ENCODE measurements around the gene PGM1.

The PGM1 gene

GRCh38 chr1:63679076-63679475 is 85.9 kb downstream of the PGM1 start:
- in situ Hi-C loops (cut with HindIII; ENCODE audit: low pct_ligation_motif_present, low pct_unique_long_range_greater_than_20kb, low sequenced_read_pairs): no loop called here
- no peak for DNase-seq

DNA sequence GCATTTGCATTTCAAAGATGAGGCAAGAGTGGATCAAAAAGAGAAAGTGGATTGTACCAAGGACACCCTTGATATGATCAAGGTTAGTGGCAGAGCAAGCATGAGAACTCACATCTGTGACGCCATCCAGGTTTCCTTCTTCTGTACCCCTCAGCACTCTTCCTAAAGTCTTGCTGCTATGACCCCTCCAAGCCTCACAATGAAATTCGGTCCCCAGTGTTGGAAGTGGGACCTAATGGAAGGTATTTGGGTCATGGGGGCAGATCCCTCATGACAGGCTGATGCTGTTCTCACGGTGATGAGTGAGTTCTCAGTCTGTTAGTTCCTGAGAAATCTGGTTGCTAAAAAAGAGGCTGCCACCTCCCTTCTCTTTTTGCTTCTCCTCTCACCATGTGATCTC is 86.4 kb downstream of the PGM1 start:
- in situ Hi-C loops (cut with HindIII; ENCODE audit: low pct_ligation_motif_present, low pct_unique_long_range_greater_than_20kb, low sequenced_read_pairs): no loop called here
- no peak for DNase-seq

- in situ Hi-C loops (cut with HindIII; ENCODE audit: low pct_ligation_motif_present, low pct_unique_long_range_greater_than_20kb, low sequenced_read_pairs): no loop called here
- no peak for DNase-seq
Observed at GRCh38 chr1:63682936-63683335, 89.7 kb downstream of the PGM1 start.

DNA sequence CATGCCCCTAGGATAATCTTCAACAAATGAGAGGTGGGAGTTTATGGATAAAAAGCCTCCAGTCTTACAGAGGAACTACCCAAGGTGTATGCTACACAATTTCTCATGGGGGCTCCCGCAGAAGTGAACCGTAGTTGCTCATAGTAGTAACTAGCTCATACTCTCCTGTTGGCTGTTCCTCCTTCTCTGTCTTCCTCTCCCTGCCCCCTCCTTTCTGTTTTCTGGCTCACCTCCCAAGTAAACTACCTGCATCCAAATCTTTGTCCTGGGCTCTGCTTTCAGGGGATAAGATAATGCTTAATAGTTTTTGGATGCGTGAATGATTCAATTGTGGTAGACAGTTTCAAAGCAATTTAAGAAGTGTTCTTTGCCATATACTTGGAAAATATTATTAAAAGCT is 90.5 kb downstream of the PGM1 start:
- in situ Hi-C loops (cut with HindIII; ENCODE audit: low pct_ligation_motif_present, low pct_unique_long_range_greater_than_20kb, low sequenced_read_pairs): no loop called here
- no peak for DNase-seq

GRCh38 chr1:63686696-63687095 is 93.5 kb downstream of the PGM1 start:
- in situ Hi-C loops (cut with HindIII; ENCODE audit: low pct_ligation_motif_present, low pct_unique_long_range_greater_than_20kb, low sequenced_read_pairs): no loop called here

DNA sequence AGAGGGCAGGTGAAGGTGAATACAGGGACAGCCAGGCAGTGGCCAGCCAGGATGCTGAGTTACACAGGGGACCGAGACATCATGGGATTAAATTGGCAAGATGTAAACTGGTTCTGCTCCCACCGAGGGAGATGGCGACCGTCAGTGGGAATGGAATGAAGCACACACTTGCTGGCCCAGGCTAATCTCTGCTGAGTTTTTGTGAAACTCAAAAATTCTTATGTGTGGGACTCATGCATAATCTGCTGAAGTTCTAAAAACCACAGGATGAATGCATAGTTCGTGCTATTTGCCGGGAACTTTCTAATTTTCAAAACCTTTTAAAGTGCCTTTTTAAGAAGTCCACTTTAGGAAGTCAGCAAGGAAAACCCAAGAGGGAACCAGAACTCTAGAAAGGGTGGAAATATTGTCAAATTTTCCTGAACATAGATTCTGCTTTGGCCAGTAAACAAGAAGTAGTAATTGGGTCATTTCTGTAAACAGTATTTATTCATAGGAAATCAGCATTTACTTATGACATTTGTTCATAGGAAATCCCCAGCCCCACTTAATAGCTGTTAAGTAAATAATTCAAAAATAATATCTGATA is 95.2 kb downstream of the PGM1 start:
- in situ Hi-C loops (cut with HindIII; ENCODE audit: low pct_ligation_motif_present, low pct_unique_long_range_greater_than_20kb, low sequenced_read_pairs): no loop called here
- no peak for DNase-seq

More at GRCh38 chr1:63686696-63687095, 93.5 kb downstream of the PGM1 start:
- no peak for DNase-seq

GRCh38 chr1:63690966-63691700 is 97.9 kb downstream of the PGM1 start:
- in situ Hi-C loops (cut with HindIII; ENCODE audit: low pct_ligation_motif_present, low pct_unique_long_range_greater_than_20kb, low sequenced_read_pairs): no loop called here
- DNase-seq: no peak

DNA sequence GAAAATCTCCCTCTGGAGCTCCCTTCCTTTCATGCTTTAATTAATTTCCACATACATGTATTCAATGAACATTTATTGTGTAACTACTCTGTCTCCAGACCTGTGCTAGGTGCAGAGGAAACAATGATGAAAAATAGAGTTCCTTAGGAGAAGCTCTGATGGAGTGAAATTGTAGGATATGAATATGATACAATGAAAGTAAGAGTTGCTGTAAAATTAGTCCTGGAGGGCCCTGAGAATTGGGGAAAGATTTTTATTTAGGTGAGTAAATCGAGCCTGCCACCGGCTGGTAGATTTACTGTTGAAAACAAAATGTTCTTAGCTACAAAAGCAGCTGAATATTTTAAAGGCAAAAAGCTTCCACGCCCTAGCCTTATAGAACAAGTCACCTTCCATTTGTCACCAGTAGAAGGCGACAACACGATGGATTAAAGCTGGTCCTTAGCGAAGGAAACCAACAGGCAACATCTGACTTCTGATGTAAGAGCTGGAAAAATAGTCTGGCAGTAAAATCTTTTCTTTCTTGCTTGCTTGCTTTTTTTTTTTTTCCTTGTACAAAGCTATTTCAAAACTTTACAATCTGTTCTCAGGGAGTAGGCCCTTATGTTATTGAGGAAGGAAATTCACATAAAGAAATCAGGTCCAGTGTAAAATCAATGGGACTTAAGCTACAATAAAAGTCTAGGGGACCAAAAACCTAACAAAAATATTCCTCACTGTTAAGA is 98.7 kb downstream of the PGM1 start:
- in situ Hi-C loops (cut with HindIII; ENCODE audit: low pct_ligation_motif_present, low pct_unique_long_range_greater_than_20kb, low sequenced_read_pairs): no loop called here
- DNase-seq: peak; percentile 82

DNA sequence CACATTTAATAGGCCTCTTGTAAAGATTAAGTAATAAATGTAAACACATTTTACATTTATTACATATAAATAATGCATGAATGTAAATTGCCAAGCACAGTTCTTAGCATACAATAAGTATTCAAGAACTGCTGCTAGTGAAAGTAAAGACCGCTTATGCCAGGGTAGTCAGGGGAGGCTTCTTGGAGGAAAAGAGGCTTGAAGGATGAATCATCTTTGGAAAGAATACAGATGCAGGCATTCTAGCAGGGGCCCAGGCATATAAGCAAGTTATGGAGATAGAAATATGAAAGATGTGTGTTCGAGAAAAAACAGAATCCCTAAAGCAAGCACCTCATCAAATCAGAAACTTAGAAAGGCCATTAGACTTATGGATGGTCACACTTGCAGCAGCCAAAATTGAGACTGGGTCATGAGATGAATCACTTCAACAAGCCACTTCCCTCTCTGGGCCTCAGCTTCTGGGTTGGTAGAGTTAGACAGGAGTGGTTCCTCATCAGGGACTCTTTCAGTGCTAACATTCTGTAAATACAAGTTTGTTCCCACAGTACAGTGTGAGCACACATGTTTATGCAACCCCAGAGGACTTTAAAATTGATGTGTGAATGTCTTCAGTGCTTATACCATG is 100.8 kb downstream of the PGM1 start:
- in situ Hi-C loops (cut with HindIII; ENCODE audit: low pct_ligation_motif_present, low pct_unique_long_range_greater_than_20kb, low sequenced_read_pairs): no loop called here

DNA sequence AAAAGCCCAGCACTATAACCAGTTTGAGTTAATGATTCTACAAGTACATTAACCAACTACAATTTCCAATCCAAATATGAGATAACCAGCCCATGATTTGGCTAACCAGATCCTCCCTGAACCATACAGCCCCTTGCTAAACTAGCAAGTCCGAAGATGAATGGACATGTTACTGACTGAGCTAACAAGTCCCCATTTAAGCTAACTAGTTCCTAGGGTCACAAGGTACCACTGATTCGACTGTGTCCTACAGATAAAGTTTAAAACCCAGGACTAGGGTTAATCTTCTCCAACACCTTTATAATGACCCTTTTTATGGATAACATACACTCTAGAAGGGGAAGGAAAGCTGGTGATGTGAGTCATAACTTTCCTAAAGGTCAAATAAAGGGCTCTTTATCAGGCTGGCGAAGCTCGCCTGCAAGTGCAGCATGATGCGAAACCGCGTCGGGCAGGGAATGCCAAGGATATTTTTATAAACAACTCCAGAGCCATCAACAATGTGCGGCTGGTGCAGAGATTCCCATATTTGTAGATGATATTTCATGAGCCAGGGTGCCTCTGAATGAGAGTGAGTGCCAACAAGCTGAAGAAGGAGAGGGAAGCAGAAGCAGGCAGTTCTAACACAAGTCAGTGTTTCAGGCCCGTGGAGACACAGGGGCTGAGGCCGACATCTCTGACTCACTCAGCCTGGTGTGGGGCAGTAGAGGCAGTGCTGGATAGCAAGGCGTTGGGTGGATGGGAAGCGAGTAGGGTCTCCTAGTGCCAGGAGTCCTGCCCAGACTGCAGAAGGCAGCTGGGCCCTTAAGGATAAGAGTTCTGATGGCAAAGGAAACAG is 105.0 kb downstream of the PGM1 start:
- DNase-seq: no peak

More for the DNA sequence above, 100.8 kb downstream of the PGM1 start:
- no peak for DNase-seq

GRCh38 chr1:63701187-63701586 is 108.0 kb downstream of the PGM1 start:
- in situ Hi-C loops (cut with HindIII; ENCODE audit: low pct_ligation_motif_present, low pct_unique_long_range_greater_than_20kb, low sequenced_read_pairs): no loop called here
- DNase-seq: no peak

More for the DNA sequence above, 105.0 kb downstream of the PGM1 start:
- in situ Hi-C loops (cut with HindIII; ENCODE audit: low pct_ligation_motif_present, low pct_unique_long_range_greater_than_20kb, low sequenced_read_pairs): no loop called here

DNA sequence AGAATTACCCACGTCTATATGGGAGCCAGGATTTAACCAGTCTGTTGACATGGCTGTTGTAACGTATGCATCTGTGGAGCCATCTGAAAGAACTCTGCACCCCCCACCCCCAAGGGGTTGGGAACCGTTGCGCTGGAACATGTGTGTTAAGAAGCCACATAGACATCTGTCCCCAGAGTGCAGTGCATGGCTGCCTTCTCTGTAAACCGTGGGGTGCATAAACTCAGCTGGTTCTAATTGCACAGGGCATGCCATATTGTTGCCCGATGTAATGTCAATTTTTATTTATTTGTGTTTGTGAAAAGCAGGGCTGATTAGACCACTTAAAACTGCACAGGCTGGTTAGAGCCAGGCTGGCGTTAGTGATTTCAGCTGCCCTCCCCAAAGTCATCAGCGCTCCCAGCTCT is 110.5 kb downstream of the PGM1 start:
- no peak for DNase-seq
- in situ Hi-C loops (cut with HindIII; ENCODE audit: low pct_ligation_motif_present, low pct_unique_long_range_greater_than_20kb, low sequenced_read_pairs): no loop called here

- in situ Hi-C loops (cut with HindIII; ENCODE audit: low pct_ligation_motif_present, low pct_unique_long_range_greater_than_20kb, low sequenced_read_pairs): no loop called here
- no peak for DNase-seq
Observed at GRCh38 chr1:63704443-63704842, 111.2 kb downstream of the PGM1 start.

DNA sequence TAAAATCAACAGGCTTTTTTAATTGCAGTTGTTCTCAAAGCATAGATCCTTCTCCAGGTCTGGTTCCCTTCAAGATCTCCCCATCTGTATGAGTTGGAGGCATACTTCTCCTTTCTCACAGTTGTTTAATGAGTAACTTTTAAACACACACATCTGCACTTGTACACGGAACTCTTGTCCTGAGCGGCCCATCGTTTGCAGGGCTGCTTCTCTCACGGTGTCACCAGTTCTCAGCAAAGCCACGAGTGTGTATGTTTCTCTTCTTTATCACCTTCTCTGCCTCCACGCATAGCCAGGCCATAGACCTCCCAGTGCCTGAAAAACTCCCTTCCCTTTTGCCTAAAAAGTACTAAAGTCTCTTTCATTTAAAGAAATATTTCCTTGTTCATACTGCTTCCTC is 111.9 kb downstream of the PGM1 start:
- in situ Hi-C loops (cut with HindIII; ENCODE audit: low pct_ligation_motif_present, low pct_unique_long_range_greater_than_20kb, low sequenced_read_pairs): no loop called here
- DNase-seq: no peak

GRCh38 chr1:63709267-63709828 is 116.1 kb downstream of the PGM1 start:
- in situ Hi-C loops (cut with HindIII; ENCODE audit: low pct_ligation_motif_present, low pct_unique_long_range_greater_than_20kb, low sequenced_read_pairs): no loop called here
- DNase-seq: no peak
